ENCODE measurements around the gene SAMSN1. TPM values are rescaled to one million over a fixed set of nuclear protein-coding genes. Genes with fewer than 3 reads are reported as not detected.
"Not testable (repeated sequence)": the region's sequence is repeated elsewhere in the genome, so short reads cannot be mapped to it uniquely, and the experiment has no call there.

The SAMSN1 gene
- total and polyA plus RNA-seq, 8 donors: 1.4 to 45.7 (median 2.1) TPM

DNA sequence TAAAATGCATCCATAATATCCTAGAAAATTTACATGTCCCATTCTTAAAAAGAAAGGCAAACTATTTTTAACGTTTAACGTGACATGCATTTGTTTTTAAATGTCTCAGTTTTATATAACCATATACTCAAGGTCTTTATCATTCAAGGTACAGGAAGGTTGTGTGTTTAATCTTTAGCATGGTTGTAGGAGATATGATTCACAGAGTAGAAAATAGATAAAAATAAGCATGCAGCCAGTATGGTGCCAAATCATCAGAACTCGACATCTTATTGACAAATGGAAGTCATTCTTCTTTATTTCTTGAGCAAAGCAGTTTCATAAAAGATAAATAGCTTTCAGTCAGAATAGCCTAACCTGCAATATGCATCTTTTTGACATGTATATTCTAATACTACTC lies 51.0 kb downstream of the SAMSN1 start:
- H3K27ac ChIP-seq: no peak overlapping the region
- TF ChIP-seq, protein P1, sequence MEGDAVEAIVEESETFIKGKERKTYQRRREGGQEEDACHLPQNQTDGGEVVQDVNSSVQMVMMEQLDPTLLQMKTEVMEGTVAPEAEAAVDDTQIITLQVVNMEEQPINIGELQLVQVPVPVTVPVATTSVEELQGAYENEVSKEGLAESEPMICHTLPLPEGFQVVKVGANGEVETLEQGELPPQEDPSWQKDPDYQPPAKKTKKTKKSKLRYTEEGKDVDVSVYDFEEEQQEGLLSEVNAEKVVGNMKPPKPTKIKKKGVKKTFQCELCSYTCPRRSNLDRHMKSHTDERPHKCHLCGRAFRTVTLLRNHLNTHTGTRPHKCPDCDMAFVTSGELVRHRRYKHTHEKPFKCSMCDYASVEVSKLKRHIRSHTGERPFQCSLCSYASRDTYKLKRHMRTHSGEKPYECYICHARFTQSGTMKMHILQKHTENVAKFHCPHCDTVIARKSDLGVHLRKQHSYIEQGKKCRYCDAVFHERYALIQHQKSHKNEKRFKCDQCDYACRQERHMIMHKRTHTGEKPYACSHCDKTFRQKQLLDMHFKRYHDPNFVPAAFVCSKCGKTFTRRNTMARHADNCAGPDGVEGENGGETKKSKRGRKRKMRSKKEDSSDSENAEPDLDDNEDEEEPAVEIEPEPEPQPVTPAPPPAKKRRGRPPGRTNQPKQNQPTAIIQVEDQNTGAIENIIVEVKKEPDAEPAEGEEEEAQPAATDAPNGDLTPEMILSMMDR (IDR thresholded peaks at IDR 0.05): no peak
- no peak for ATAC-seq
- no peak for DNase-seq
- H3K36me3 ChIP-seq: peaks cover 0 to 55% of the 10 kb centered on the region in 2 donors
- intact Hi-C loops (cut with DNase I): no loop called here
- H3K9me3 ChIP-seq: no peaks in the 10 kb centered on the region
- no peaks in the 10 kb centered on the region for H3K27me3 ChIP-seq
- peaks cover 0 to 3% of the 10 kb centered on the region in 2 donors for H3K4me1 ChIP-seq
- no peak overlapping the region for H3K4me3 ChIP-seq

DNA sequence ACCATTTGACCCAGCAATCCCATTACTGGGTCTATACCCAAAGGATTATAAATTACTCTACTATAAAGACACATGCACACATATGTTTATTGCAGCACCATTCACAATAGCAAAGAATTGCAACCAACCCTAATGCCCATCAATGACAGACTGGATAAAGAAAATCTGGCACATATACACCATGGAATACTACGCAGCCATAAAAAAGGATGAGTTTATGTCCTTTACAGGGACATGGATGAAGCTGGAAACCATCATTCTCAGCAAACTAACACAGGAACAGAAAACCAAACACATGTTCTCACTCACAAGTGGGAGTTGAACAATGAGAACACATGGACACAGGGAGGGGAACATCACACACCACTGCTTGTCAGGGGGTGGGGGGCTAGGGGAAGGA lies 51.9 kb downstream of the SAMSN1 start:
- H3K27me3 ChIP-seq; ATAC-seq; H3K4me1 ChIP-seq; intact Hi-C loops (cut with DNase I); H3K4me3 ChIP-seq; H3K27ac ChIP-seq; DNase-seq; H3K9me3 ChIP-seq: not testable (repeated sequence)
- peaks cover 0 to 52% of the 10 kb centered on the region in 2 donors for H3K36me3 ChIP-seq

DNA sequence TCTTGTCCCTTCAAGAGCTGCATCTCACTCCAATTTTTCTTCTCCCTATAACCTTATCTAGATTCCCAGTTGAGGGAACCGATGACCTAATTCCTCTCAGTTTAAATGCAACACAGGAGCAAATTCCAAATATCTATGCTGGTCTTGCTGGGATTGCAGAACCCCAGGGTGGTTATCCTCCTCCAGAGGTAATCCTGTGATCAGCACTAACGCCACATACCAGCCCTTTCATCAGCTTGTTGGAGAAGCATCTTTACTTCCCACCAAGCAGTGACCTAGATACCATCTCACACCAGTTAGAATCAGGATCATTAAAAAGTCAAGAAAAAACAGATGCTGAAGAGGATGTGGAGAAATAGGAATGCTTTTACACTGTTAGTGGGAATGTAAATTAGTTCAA lies 52.4 kb downstream of the SAMSN1 start:
- Histone ChIP-seq H3K4me3 (no peak overlapping the region), H3K27me3 (no peaks in the 10 kb centered on the region), H3K4me1 (no peaks in the 10 kb centered on the region), H3K27ac (no peak overlapping the region), H3K36me3 (peaks cover 0 to 51% of the 10 kb centered on the region in 2 donors), H3K9me3 (no peaks in the 10 kb centered on the region)
- ATAC-seq (no peak), DNase-seq (no peak)
- TF ChIP-seq, protein P1 (IDR thresholded peaks at IDR 0.05): no peak
- intact Hi-C loops (cut with DNase I): no loop called here

- Histone ChIP-seq H3K27ac (no peak overlapping the region), H3K27me3 (no peaks in the 10 kb centered on the region), H3K36me3 (peaks cover 0 to 43% of the 10 kb centered on the region in 2 donors), H3K9me3 (no peaks in the 10 kb centered on the region), H3K4me3 (no peak overlapping the region), H3K4me1 (no peaks in the 10 kb centered on the region)
- DNase-seq: peak in 1 of 4 donors; percentile 75
- intact Hi-C loops (cut with DNase I): no loop called here
- TF ChIP-seq, protein P1 (IDR thresholded peaks at IDR 0.05): no peak
- ATAC-seq: no peak
Observed at GRCh38 chr21:14492931-14493330, 53.2 kb downstream of the SAMSN1 start.

DNA sequence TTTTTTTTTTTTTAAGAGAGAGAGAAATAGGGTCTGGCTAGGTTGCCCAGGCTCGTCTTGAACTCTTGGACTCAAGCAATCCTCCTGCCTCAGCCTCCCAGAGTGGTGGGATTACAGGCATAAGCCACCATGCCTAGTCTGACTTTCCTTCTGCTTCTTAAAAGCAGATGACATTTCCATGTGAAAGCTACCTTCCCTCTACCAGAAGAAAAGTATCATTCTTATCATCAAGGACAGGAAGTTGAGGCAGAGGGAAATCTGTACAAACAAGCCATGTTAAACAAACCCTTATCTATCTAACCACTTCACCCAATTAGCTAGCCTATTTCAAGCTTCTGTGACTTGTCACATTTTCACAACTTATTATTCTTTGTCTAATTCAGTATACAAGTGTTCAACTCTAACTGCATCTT lies 54.8 kb downstream of the SAMSN1 start:
- DNase-seq: no peak
- TF ChIP-seq, protein P1 (IDR thresholded peaks at IDR 0.05): no peak
- no peaks in the 10 kb centered on the region for H3K9me3 ChIP-seq
- H3K27me3 ChIP-seq: no peaks in the 10 kb centered on the region
- intact Hi-C loops (cut with DNase I): no loop called here
- H3K4me1 ChIP-seq: no peaks in the 10 kb centered on the region
- ATAC-seq: no peak
- peaks cover 0 to 27% of the 10 kb centered on the region in 2 donors for H3K36me3 ChIP-seq
- no peak overlapping the region for H3K27ac ChIP-seq
- no peak overlapping the region for H3K4me3 ChIP-seq

DNA sequence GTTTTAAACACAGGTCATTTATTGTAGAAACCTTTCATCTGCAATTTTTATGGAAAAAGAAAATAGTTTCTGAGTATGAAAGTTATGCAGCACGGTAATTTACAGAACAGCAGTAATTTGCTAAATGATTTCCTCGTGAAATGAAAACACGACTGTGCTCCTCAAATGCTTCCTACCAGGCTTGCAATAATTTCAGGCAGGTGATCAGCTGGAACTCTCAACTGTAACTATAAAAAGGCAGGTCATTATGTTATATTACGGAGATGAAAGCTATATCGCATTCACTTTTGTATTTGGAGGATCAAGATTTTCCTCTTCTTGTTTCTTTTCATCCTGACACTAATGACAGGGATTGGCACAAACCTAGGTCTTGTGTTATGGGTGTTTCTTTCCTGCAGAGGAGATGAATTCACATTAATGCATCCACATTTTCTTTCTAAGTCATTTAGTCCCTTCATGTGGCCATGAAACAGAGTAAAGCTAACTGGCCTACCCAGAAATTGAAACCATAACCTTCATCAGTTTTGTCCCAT lies 57.4 kb downstream of the SAMSN1 start:
- TF ChIP-seq, protein P1 (IDR thresholded peaks at IDR 0.05): no peak
- H3K36me3 ChIP-seq: peaks cover 0 to 8% of the 10 kb centered on the region in 2 donors
- no peaks in the 10 kb centered on the region for H3K27me3 ChIP-seq
- DNase-seq (no peak), ATAC-seq (no peak)
- H3K4me1 ChIP-seq: peaks cover 0 to under 1% of the 10 kb centered on the region in 2 donors
- H3K9me3 ChIP-seq: no peaks in the 10 kb centered on the region
- H3K4me3 ChIP-seq: no peak overlapping the region
- H3K27ac ChIP-seq: no peak overlapping the region
- intact Hi-C loops (cut with DNase I): no loop called here

Measured in left lung (tissue), 10 donors.